Caco-2 (cell line): ENCODE results near the gene TMEM42. TPM values are rescaled to one million over a fixed set of nuclear protein-coding genes. Genes with fewer than 3 reads are reported as not detected.

Experiments
- BruUV-seq: library from RNA; stranded (reverse); fragments of 400-500 nt; replicated peaks from 2 replicates; lab custom pipeline; 2021; lab: Mats Ljungman, UMichigan
- CTCF ChIA-PET: fragments of 300-600 bp; sonication (Branson Sonifier 250); formaldehyde crosslinking; loops from one replicate; lab custom pipeline; 2022; ENCODE audit warnings: antibody characterized with exemption; lab: Charles Lee
- POLR2A ChIA-PET: fragments of 300-600 bp; sonication (Branson Sonifier 250); formaldehyde crosslinking; loops from one replicate; lab custom pipeline; 2022; ENCODE audit warnings: antibody characterized with exemption; lab: Charles Lee
- DNase-seq, 2 experiments: peaks; one replicate each; pipeline versions ENCODE4 v3.0.0 to v3.0.0-alpha.2; 2020 to 2022
- H3K27me3 ChIP-seq: replicated peaks from 2 replicates; pipeline ENCODE4 v1.6.0; 2011; ENCODE audit warnings: low read length; ENCODE audit not compliant: control insufficient read depth, insufficient read depth
- H3K36me3 ChIP-seq: 2 replicates; pipeline ENCODE4 v1.5.1; 2011; ENCODE audit warnings: low read length; ENCODE audit not compliant: control insufficient read depth, insufficient read depth
- H3K4me1 ChIP-seq: fragments of 250-450 bp; sonication (Bioruptor Pico); 2 replicates; pipeline ENCODE4 v1.5.1; 2020; ENCODE audit warnings: mild to moderate bottlenecking
- H3K4me3 ChIP-seq: 2 replicates; pipeline ENCODE4 v1.5.1; 2011; ENCODE audit warnings: low read depth, mild to moderate bottlenecking, control low read depth, low read length
- H3K9me3 ChIP-seq: fragments of 250-450 bp; sonication (Bioruptor Pico); 2 replicates; pipeline ENCODE4 v1.5.1; 2020; ENCODE audit warnings: mild to moderate bottlenecking, moderate library complexity
- H3K27ac Mint-ChIP-seq: one replicate; pipeline ENCODE4 v1.8.0; 2022; ENCODE audit warnings: mixed read lengths; ENCODE audit not compliant: unreplicated experiment
- H3K27me3 Mint-ChIP-seq: one replicate; pipeline ENCODE4 v1.8.0; 2022; ENCODE audit warnings: mixed read lengths; ENCODE audit not compliant: insufficient read depth, unreplicated experiment
- H3K36me3 Mint-ChIP-seq: one replicate; pipeline ENCODE4 v1.8.0; 2022; ENCODE audit warnings: mild to moderate bottlenecking, mixed read lengths; ENCODE audit not compliant: insufficient read depth, unreplicated experiment
- H3K4me1 Mint-ChIP-seq: one replicate; pipeline ENCODE4 v1.8.0; 2022; ENCODE audit warnings: low read depth, mixed read lengths; ENCODE audit not compliant: unreplicated experiment
- H3K4me3 Mint-ChIP-seq: one replicate; pipeline ENCODE4 v1.8.0; 2022; ENCODE audit warnings: mild to moderate bottlenecking, moderate library complexity, mixed read lengths; ENCODE audit not compliant: unreplicated experiment
- H3K9me3 Mint-ChIP-seq: one replicate; pipeline ENCODE4 v1.8.0; 2022; ENCODE audit warnings: mixed read lengths; ENCODE audit not compliant: unreplicated experiment
- CTCF ChIP-seq, 2 experiments: fragments of 200-600 bp in 1 of 2; IDR thresholded peaks; 1 replicate in 1 of 2; 2 replicates in 1 of 2; pipeline versions ENCODE4 v1.5.1 to v1.8.0; 2011 to 2022; ENCODE audit warnings: antibody characterized with exemption in 1 of 2, control low read depth in 1 of 2, inconsistent platforms in 1 of 2, low read depth in 1 of 2, low read length in 1 of 2, mild to moderate bottlenecking in 1 of 2, moderate library complexity in 1 of 2; ENCODE audit not compliant: insufficient read depth in 1 of 2, severe bottlenecking in 1 of 2, unreplicated experiment in 1 of 2
- intact Hi-C: fragments of 100-400 bp; cut with micrococcal nuclease; formaldehyde crosslinking; loops from one replicate; pipeline ENCODE4 v1.10.0; 2022; ENCODE audit not compliant: unreplicated experiment
- total RNA-seq: library from RNA; stranded (reverse); gene quantifications from 2 replicates; pipeline ENCODE4 v1.2.3, GENCODE V29; 2022

The TMEM42 gene
- total RNA-seq, 1 experiment from 2014 or later: 8.8 TPM

- peak in 1 of 2 experiments; percentile 27 for DNase-seq
- Histone ChIP-seq H3K27me3 (no peaks in the 10 kb centered on the region), H3K9me3 (no peaks in the 10 kb centered on the region), H3K36me3 (no peaks in the 10 kb centered on the region), H3K4me1 (no peaks in the 10 kb centered on the region), H3K4me3 (no peak overlapping the region)
- Mint-ChIP-seq H3K36me3 (peaks cover 10% of the 10 kb centered on the region), H3K4me3 (no peak overlapping the region), H3K27me3 (no peaks in the 10 kb centered on the region), H3K27ac (no peak overlapping the region), H3K4me1 (no peaks in the 10 kb centered on the region), H3K9me3 (no peaks in the 10 kb centered on the region)
- ChIA-PET POLR2A (interaction anchor here (0.6 kb wide), 1 partner anchor 83 kb away, joined by 4 read pairs; no protein-coding TSS in a partner anchor), CTCF (interaction anchor here (0.6 to 1.0 kb wide), 2 partner anchors 13 to 155 kb away, joined by 3 to 4 read pairs; no protein-coding TSS in a partner anchor)
- intact Hi-C loops: no loop called here
- no TSS peak for BruUV-seq
- peak in 1 of 2 experiments; percentile 35 for TF ChIP-seq CTCF (IDR thresholded peaks at IDR 0.05; ENCODE audit: insufficient read depth in 1 of 2, low read depth in 1 of 2, low read length in 1 of 2, severe bottlenecking in 1 of 2, unreplicated experiment in 1 of 2)
These were observed 53.2 kb downstream of the TMEM42 start for GRCh38 chr3:44914936-44915335.

Other genes starting within 250 kb of the TMEM42 start
- gene ZNF197, start 236.9 kb upstream of the TMEM42 start, total RNA-seq: 10.5 and 10.6 TPM in 2 replicates
- gene ZNF35, start 213.2 kb upstream of the TMEM42 start, total RNA-seq: 12.0 and 14.7 TPM in 2 replicates
- gene ZNF502, start 149.3 kb upstream of the TMEM42 start, total RNA-seq: 2.0 TPM in 2 replicates
- 3.2 and 3.3 TPM in 2 replicates for gene ZNF501, start 132.3 kb upstream of the TMEM42 start, total RNA-seq
- 29.0 and 29.8 TPM in 2 replicates for gene KIAA1143, start 100.3 kb upstream of the TMEM42 start, total RNA-seq
- 22.4 and 25.3 TPM in 2 replicates for gene KIF15, start 100.1 kb upstream of the TMEM42 start, total RNA-seq
- not detected in 2 replicates for gene TGM4, start 12.7 kb downstream of the TMEM42 start, total RNA-seq
- gene ZDHHC3, start 114.3 kb downstream of the TMEM42 start, total RNA-seq: 68.4 and 71.3 TPM in 2 replicates
- gene EXOSC7, start 114.3 kb downstream of the TMEM42 start, total RNA-seq: 70.9 and 73.8 TPM in 2 replicates
- gene CLEC3B, start 164.4 kb downstream of the TMEM42 start, total RNA-seq: 1.1 TPM in 1 of 2 replicates, not detected in the other